Heart right ventricle (tissue), 16 donors: ENCODE results near the gene VPS9D1. TPM values are rescaled to one million over a fixed set of nuclear protein-coding genes. Genes with fewer than 3 reads are reported as not detected.

Experiments
- ATAC-seq, 8 donors: fragments of 200-7000 bp; cut with Tn5 transposase; one replicate each; pipeline ENCODE4 v1.9.1; 2020; ENCODE audit warnings: mild to moderate bottlenecking in 8 of 8, moderate library complexity in 8 of 8, moderate number of reproducible peaks in 1 of 8
- DNase-seq, 2 donors: peaks; one replicate each; pipeline ENCODE4 v3.0.0-alpha.2; 2020
- H3K27ac ChIP-seq, 10 donors: fragments of 200-600 bp; sonication (generic) in 2 of 10; one replicate each; pipeline versions ENCODE4 v1.5.0 to v1.8.0; 2020 to 2022; ENCODE audit warnings: mild to moderate bottlenecking in 3 of 10
- H3K27me3 ChIP-seq, 7 donors: fragments of 200-600 bp; one replicate each; pipeline ENCODE4 v1.8.0; 2021 to 2022; ENCODE audit warnings: mild to moderate bottlenecking in 2 of 7
- H3K36me3 ChIP-seq, 9 donors: fragments of 200-600 bp; sonication (generic) in 1 of 9; one replicate each; pipeline versions ENCODE4 v1.5.0 to v1.8.0; 2020 to 2022; ENCODE audit warnings: mild to moderate bottlenecking in 2 of 9
- H3K4me1 ChIP-seq, 9 donors: fragments of 200-600 bp; sonication (generic) in 1 of 9; one replicate each; pipeline versions ENCODE4 v1.5.0 to v1.8.0; 2020 to 2022; ENCODE audit warnings: mild to moderate bottlenecking in 4 of 9
- H3K4me3 ChIP-seq, 10 donors: fragments of 200-600 bp; sonication (generic) in 2 of 10; one replicate each; pipeline versions ENCODE4 v1.5.0 to v1.8.0; 2020 to 2022; ENCODE audit warnings: mild to moderate bottlenecking in 7 of 10, moderate library complexity in 2 of 10
- H3K9me3 ChIP-seq, 11 donors: fragments of 200-600 bp in 10 of 11; sonication (generic) in 2 of 11; one replicate each; pipeline versions ENCODE4 v1.5.0 to v1.8.0; 2013 to 2022; ENCODE audit warnings: mild to moderate bottlenecking in 2 of 11, control low read depth in 1 of 11, moderate library complexity in 1 of 11
- CTCF ChIP-seq, 9 donors: fragments of 200-600 bp; sonication (generic) in 2 of 9; IDR thresholded peaks; one replicate each; pipeline versions ENCODE4 v1.5.0 to v1.8.0; 2021 to 2022; ENCODE audit warnings: antibody characterized with exemption in 9 of 9, mild to moderate bottlenecking in 5 of 9, moderate library complexity in 1 of 9
- WGBS, 2 donors: extraction: QIAGEN DNeasy Blood & Tissue Kit; methylation state at CpG; one replicate each; pipeline ENCODE4 v1.1.7; 2013; ENCODE audit warnings: inconsistent platforms in 1 of 2; 5-methylcytosine and 5-hydroxymethylcytosine counted together
- intact Hi-C, 10 donors: fragments of 100-400 bp; cut with DNase I; formaldehyde crosslinking; loops; one replicate each; pipeline versions ENCODE4 v1.11.1 to v1.14.2; 2022
- polyA plus RNA-seq, 2 donors: library from polyadenylated mRNA; stranded (reverse); fragments of 200-250 nt; gene quantifications; one replicate each; pipeline ENCODE4 v1.2.3, GENCODE V29; 2013
- total RNA-seq, 10 donors: library from RNA; stranded (reverse); fragmentation: NEBNext Ultra II Directional in 3 of 10; extraction: Animal tissue kit (Norgen Biotek cat#: 25700) in 3 of 10; gene quantifications; one replicate each; pipeline versions ENCODE4 v1.2.1 to v1.2.4, GENCODE V29; 2021 to 2023
- donor health status: Arrhythmogenic right ventricular cardiomyopathy.
- donor health status: ischemic (EF 13 %, LVEDD 7.1; RV severe dilation, severe dysfunction).
- donor health status: healthy with polysubstance abuse.
- donor health status: DM: no; HTN: yes; CAD: no.
- donor health status: DM: no; HTN: no; CAD: no.
- donor health status: ischemic (EF 25% LVEDD 6.9; RV normal size, moderate dysfunction).
- donor health status: ischemic (EF 25% LVEDD 5.7; RV mildly dilated, moderate dysfunction).
- donor health status: healthy.
- donor health status: DM: yes; HTN: yes; CAD: no.
- donor health status: Ischemic cardiomyopathy.
- donor health status: ischemic (EF 35%, LVEDD 5.7; RV mildly dilated, moderate dysfunction).
- donor health status: nonischemic (EF 11% LVEDD 7.7; RV severe dilation, severe dysfunction).
- donor health status: DM: yes; HTN: yes; CAD: no.
- donor health status: PGD.
- donor health status: ischemic (EF 29% LVEDD 5.4; RV normal size, mild dysfunction).
- donor health status: nonischemic (EF 23%, LVEDD 6.1; RV moderate dilation, normal function).

VPS9D1 gene
- total and polyA plus RNA-seq, 12 donors, result 7.0 to 41.0 (median 11.8) TPM

- Histone ChIP-seq H3K27ac (no peak overlapping the region), H3K9me3 (no peaks in the 10 kb centered on the region), H3K27me3 (no peaks in the 10 kb centered on the region), H3K36me3 (peaks cover 0 to 73% (median 26%) of the 10 kb centered on the region in 9 donors), H3K4me1 (no peaks in the 10 kb centered on the region), H3K4me3 (no peak overlapping the region)
- ATAC-seq (no peak), DNase-seq (no peak)
- no peak for TF ChIP-seq CTCF (IDR thresholded peaks at IDR 0.05)
- intact Hi-C loops, result no loop called here
- WGBS, 2 donors, result 76 to 81% methylated on average over 4 of the region's 4 CpGs
These were observed 22.2 kb upstream of the VPS9D1 start for GRCh38 chr16:89742948-89743347.

GRCh38 chr16:89741342-89742014, 20.8 kb upstream of the VPS9D1 start:
- Histone ChIP-seq H3K9me3 (no peaks in the 10 kb centered on the region), H3K4me3 (no peak overlapping the region), H3K36me3 (peaks cover 0 to 75% (median 38%) of the 10 kb centered on the region in 9 donors), H3K27ac (no peak overlapping the region), H3K27me3 (no peaks in the 10 kb centered on the region), H3K4me1 (peaks cover 0 to 3% (median 0%) of the 10 kb centered on the region in 9 donors)
- DNase-seq (no peak), ATAC-seq (peak in 4 of 8 donors; percentile 9 to 28 (median 16))
- no peak for TF ChIP-seq CTCF (IDR thresholded peaks at IDR 0.05)
- intact Hi-C loops, result no loop called here
- WGBS, 2 donors, result 77 to 79% methylated on average over 11 of the region's 11 CpGs

- H3K36me3 ChIP-seq, result peaks cover 5 to 80% (median 56%) of the 10 kb centered on the region in 9 donors
- no peaks in the 10 kb centered on the region for H3K27me3 ChIP-seq
- DNase-seq (no peak), ATAC-seq (no peak)
- no peak for TF ChIP-seq CTCF (IDR thresholded peaks at IDR 0.05)
- H3K9me3 ChIP-seq, result no peaks in the 10 kb centered on the region
- no peak overlapping the region for H3K4me3 ChIP-seq
- H3K4me1 ChIP-seq, result peaks cover 0 to 3% (median 0%) of the 10 kb centered on the region in 9 donors
- whole genome bisulfite sequencing, 2 donors, result 78 to 85% methylated on average over 9 of the region's 9 CpGs
- intact Hi-C loops, result no loop called here
- no peak overlapping the region for H3K27ac ChIP-seq
These were observed 18.7 kb upstream of the VPS9D1 start for GRCh38 chr16:89739383-89739782.

GRCh38 chr16:89738538-89739317, 18.0 kb upstream of the VPS9D1 start:
- no peak overlapping the region for H3K27ac ChIP-seq
- H3K36me3 ChIP-seq, result peaks cover 5 to 81% (median 63%) of the 10 kb centered on the region in 9 donors
- ATAC-seq (peak in 3 of 8 donors; percentile 3 to 35 (median 9)), DNase-seq (no peak)
- no peaks in the 10 kb centered on the region for H3K27me3 ChIP-seq
- 79 to 83% methylated on average over 20 of the region's 20 CpGs for WGBS, 2 donors
- no peak for TF ChIP-seq CTCF (IDR thresholded peaks at IDR 0.05)
- H3K9me3 ChIP-seq, result no peaks in the 10 kb centered on the region
- H3K4me1 ChIP-seq, result peaks cover 0 to 3% (median 0%) of the 10 kb centered on the region in 9 donors
- intact Hi-C loops, result no loop called here
- no peak overlapping the region for H3K4me3 ChIP-seq
